HG03060 (cell line): Measurements from ENCODE around the gene TRABD2A.

Source experiments
- ATAC-seq: cut with Tn5 transposase; IDR thresholded peaks from one replicate; pipeline ENCODE4 v1.9.1; 2021; ENCODE audit warnings: low read depth, moderate number of reproducible peaks; ENCODE audit not compliant: unreplicated experiment

Gene TRABD2A

GRCh38 chr2:84905181-84906107 is 24.6 kb upstream of the TRABD2A start, which contains the start of gene TMSB10:
TSS of gene TMSB10 (plus strand) at chr2:84905656.
- ATAC-seq: peak; percentile 51

GRCh38 chr2:84904717-84905174 is 23.9 kb upstream of the TRABD2A start:
- ATAC-seq: no peak

- ATAC-seq: no peak
These were observed 23.3 kb upstream of the TRABD2A start for GRCh38 chr2:84904151-84904550.

- ATAC-seq: no peak
These were observed 21.6 kb upstream of the TRABD2A start for GRCh38 chr2:84902526-84902925.

GRCh38 chr2:84901593-84902120 is 20.8 kb upstream of the TRABD2A start:
- no peak for ATAC-seq

- ATAC-seq: no peak
These were observed 20.1 kb upstream of the TRABD2A start for GRCh38 chr2:84900971-84901370.

- no peak for ATAC-seq
These were observed 18.7 kb upstream of the TRABD2A start for GRCh38 chr2:84899304-84900204.

- no peak for ATAC-seq
These were observed 16.9 kb upstream of the TRABD2A start for GRCh38 chr2:84897773-84898172.

GRCh38 chr2:84896567-84896966 is 15.7 kb upstream of the TRABD2A start:
- ATAC-seq: no peak

- no peak for ATAC-seq
These were observed 14.1 kb upstream of the TRABD2A start for GRCh38 chr2:84894758-84895520.

- ATAC-seq: no peak
These were observed 13.3 kb upstream of the TRABD2A start for GRCh38 chr2:84894131-84894586.

- no peak for ATAC-seq
These were observed 10.6 kb upstream of the TRABD2A start for GRCh38 chr2:84891355-84892010.

- no peak for ATAC-seq
These were observed 8.4 kb upstream of the TRABD2A start for GRCh38 chr2:84889332-84889731.

GRCh38 chr2:84888401-84889276 is 7.8 kb upstream of the TRABD2A start:
- ATAC-seq: peak; percentile 95

GRCh38 chr2:84886791-84887190 is 5.9 kb upstream of the TRABD2A start:
- no peak for ATAC-seq

- no peak for ATAC-seq
These were observed 4.2 kb upstream of the TRABD2A start for GRCh38 chr2:84885111-84885510.

GRCh38 chr2:84884449-84884848 is 3.6 kb upstream of the TRABD2A start:
- ATAC-seq: no peak

GRCh38 chr2:84882775-84883550 is 2.1 kb upstream of the TRABD2A start:
- no peak for ATAC-seq
